Esophagus muscularis mucosa (tissue), 4 donors: ENCODE results near the gene SLC2A3. TPM values are rescaled to one million over a fixed set of nuclear protein-coding genes. Genes with fewer than 3 reads are reported as not detected.

Experiments
- DNase-seq: peaks from one replicate; pipeline ENCODE4 v3.0.0-alpha.2; 2017; ENCODE audit errors: extremely low spot score
- H3K27ac ChIP-seq, 4 donors: fragments of 200-600 bp; sonication (generic); replicated peaks in 1 of 4; 1 replicate in 3 of 4; 2 replicates in 1 of 4; pipeline ENCODE4 v1.5.1; 2016 to 2019; ENCODE audit warnings: mild to moderate bottlenecking in 1 of 4
- H3K27me3 ChIP-seq, 4 donors: fragments of 200-600 bp; sonication (generic); one replicate each; pipeline versions ENCODE4 v1.5.1 to v1.6.0; 2016 to 2019
- H3K36me3 ChIP-seq, 4 donors: fragments of 200-600 bp; sonication (generic); one replicate each; pipeline ENCODE4 v1.5.1; 2016 to 2019
- H3K4me1 ChIP-seq, 4 donors: fragments of 200-600 bp; sonication (generic); one replicate each; pipeline ENCODE4 v1.5.1; 2016 to 2019
- H3K4me3 ChIP-seq, 4 donors: fragments of 200-600 bp; sonication (generic); 1 replicate in 2 of 4; 2 replicates in 2 of 4; pipeline ENCODE4 v1.5.1; 2016 to 2019; ENCODE audit warnings: mild to moderate bottlenecking in 4 of 4, moderate library complexity in 1 of 4
- H3K9me3 ChIP-seq, 4 donors: fragments of 200-600 bp; sonication (generic); 1 replicate in 3 of 4; 2 replicates in 1 of 4; pipeline ENCODE4 v1.5.1; 2016 to 2019
- EP300 ChIP-seq: sonication (generic); formaldehyde crosslinking; IDR thresholded peaks from one replicate; pipeline ENCODE4 v1.6.1; 2017; ENCODE audit warnings: antibody characterized with exemption
- POLR2A ChIP-seq: fragments of 450-650 bp; IDR thresholded peaks from one replicate; pipeline ENCODE4 v1.6.1; 2017; ENCODE audit warnings: antibody characterized with exemption, moderate library complexity, mild to moderate bottlenecking, low read depth
- POLR2AphosphoS5 ChIP-seq, 2 donors: sonication (generic); formaldehyde crosslinking; IDR thresholded peaks; one replicate each; pipeline ENCODE4 v1.6.1; 2017; ENCODE audit warnings: antibody characterized with exemption in 2 of 2
- WGBS: methylation state at CpG from one replicate; pipeline ENCODE4 v1.1.5; 2018; 5-methylcytosine and 5-hydroxymethylcytosine counted together
- intact Hi-C: fragments of 100-400 bp; cut with DNase I; formaldehyde crosslinking; loops from one replicate; pipeline ENCODE4 v1.15.1; 2023
- small RNA-seq, 3 donors: library from RNA; depleted of rRNA; stranded (forward); fragments of <200 nt; gene quantifications; one replicate each; pipeline ENCODE3, GENCODE V24; 2016
- total RNA-seq, 4 donors: library from RNA; depleted of rRNA; stranded (reverse); fragments of >200 nt; gene quantifications; one replicate each; pipeline versions ENCODE4 v1.1.0 to v1.2.1, GENCODE V29; 2016
- TF ChIP-seq, protein P1 (sequence below), 3 experiments: fragments of 200-600 bp in 2 of 3; fragments of 450-650 bp in 1 of 3; sonication (generic) in 2 of 3; IDR thresholded peaks; one replicate each; pipeline ENCODE4 v1.5.1; 2017 to 2019; ENCODE audit warnings: antibody characterized with exemption in 3 of 3, mild to moderate bottlenecking in 2 of 3, moderate library complexity in 1 of 3

SLC2A3 gene
- total RNA-seq, 4 donors from 2014 or later: 10.7 to 102 (median 13.5) TPM

GRCh38 chr12:7879246-7879645 is 56.7 kb downstream of the SLC2A3 start:
- Histone ChIP-seq H3K4me1 (no peaks in the 10 kb centered on the region), H3K36me3 (no peaks in the 10 kb centered on the region), H3K27me3 (no peaks in the 10 kb centered on the region), H3K27ac (no peak overlapping the region), H3K9me3 (no peaks in the 10 kb centered on the region), H3K4me3 (no peak overlapping the region)
- no peak for DNase-seq
- WGBS: 88% methylated on average over 3 of the region's 3 CpGs
- intact Hi-C loops: no loop called here
- TF ChIP-seq, protein P1, sequence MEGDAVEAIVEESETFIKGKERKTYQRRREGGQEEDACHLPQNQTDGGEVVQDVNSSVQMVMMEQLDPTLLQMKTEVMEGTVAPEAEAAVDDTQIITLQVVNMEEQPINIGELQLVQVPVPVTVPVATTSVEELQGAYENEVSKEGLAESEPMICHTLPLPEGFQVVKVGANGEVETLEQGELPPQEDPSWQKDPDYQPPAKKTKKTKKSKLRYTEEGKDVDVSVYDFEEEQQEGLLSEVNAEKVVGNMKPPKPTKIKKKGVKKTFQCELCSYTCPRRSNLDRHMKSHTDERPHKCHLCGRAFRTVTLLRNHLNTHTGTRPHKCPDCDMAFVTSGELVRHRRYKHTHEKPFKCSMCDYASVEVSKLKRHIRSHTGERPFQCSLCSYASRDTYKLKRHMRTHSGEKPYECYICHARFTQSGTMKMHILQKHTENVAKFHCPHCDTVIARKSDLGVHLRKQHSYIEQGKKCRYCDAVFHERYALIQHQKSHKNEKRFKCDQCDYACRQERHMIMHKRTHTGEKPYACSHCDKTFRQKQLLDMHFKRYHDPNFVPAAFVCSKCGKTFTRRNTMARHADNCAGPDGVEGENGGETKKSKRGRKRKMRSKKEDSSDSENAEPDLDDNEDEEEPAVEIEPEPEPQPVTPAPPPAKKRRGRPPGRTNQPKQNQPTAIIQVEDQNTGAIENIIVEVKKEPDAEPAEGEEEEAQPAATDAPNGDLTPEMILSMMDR (IDR thresholded peaks at IDR 0.05): no peak
- TF ChIP-seq POLR2A (no peak), EP300 (no peak), POLR2AphosphoS5 (IDR thresholded peaks at IDR 0.05) (no peak)

DNA sequence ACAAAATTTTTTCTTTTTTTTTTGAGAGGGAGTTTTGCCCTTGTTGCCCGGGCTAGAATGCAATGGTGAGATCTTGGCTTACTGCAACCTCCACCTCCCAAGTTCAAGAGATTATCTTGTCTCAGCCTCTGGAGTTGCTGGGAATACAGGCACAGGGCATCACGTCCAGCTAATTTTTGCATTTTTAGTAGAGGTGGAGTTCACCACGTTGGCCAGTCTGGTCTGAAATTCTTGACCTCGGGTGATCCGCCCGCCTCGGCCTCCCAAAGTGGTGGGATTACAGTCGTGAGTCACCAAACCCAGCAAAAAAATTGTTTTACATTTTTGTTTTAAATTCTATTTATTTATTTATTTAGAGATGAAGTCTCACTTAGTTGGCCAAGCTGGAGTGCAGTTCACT is 58.6 kb downstream of the SLC2A3 start:
- Histone ChIP-seq H3K27me3 (peaks cover 0 to 15% (median 4%) of the 10 kb centered on the region in 4 donors), H3K4me1 (peaks cover 5 to 9% (median 7%) of the 10 kb centered on the region in 4 donors), H3K36me3 (no peaks in the 10 kb centered on the region), H3K9me3 (no peaks in the 10 kb centered on the region), H3K27ac (no peak overlapping the region), H3K4me3 (no peak overlapping the region)
- no peak for DNase-seq
- intact Hi-C loops: no loop called here
- WGBS: 87% methylated on average over 8 of the region's 8 CpGs
- no peak for TF ChIP-seq POLR2AphosphoS5 (IDR thresholded peaks at IDR 0.05)
- TF ChIP-seq, protein P1 (IDR thresholded peaks at IDR 0.05): no peak
- TF ChIP-seq EP300: no peak
- TF ChIP-seq POLR2A: no peak

- no peaks in the 10 kb centered on the region for H3K36me3 ChIP-seq
- peaks cover 0 to 31% (median 5%) of the 10 kb centered on the region in 4 donors for H3K27me3 ChIP-seq
- WGBS: 12% methylated on average over 30 of the region's 65 CpGs
- no peak within 1 kb of the TSS for H3K27ac ChIP-seq
- no peaks in the 10 kb centered on the region for H3K9me3 ChIP-seq
- peak within 1 kb of the TSS; percentile 33 to 45 (median 34) for H3K4me3 ChIP-seq
- intact Hi-C loops: no loop called here
- TF ChIP-seq EP300: no peak
- no peak for TF ChIP-seq POLR2AphosphoS5 (IDR thresholded peaks at IDR 0.05)
- TF ChIP-seq, protein P1 (IDR thresholded peaks at IDR 0.05): no peak
- TF ChIP-seq POLR2A: no peak
- DNase-seq: no peak
- H3K4me1 ChIP-seq: peaks cover 5 to 10% (median 8%) of the 10 kb centered on the region in 4 donors
Observed at GRCh38 chr12:7872566-7873319, 63.2 kb downstream of the SLC2A3 start, which contains the start of gene SLC2A14. Gene SLC2A14 (minus strand): TSS chr12:7872915. CDS start chr12:7869880, 3,035 bp downstream.

DNA sequence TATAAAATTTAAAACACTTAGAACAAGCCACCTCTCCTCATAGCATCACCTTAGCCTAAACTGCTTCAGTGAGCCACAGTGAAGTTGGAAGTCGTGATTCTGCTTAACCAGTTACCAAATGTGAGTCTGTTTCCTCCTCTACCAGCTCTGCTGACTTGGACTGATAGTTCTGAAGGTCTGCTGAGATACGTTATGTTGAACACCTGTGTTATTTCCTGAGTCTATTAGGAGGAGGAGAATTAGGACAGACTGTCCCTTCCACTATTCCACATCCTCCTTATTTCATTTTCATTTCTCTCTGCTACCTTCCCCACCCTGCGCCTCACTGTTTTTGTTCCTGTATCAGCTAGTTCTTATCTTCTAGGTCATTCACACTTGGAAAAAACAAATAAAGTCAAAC is 65.7 kb downstream of the SLC2A3 start:
- 87% methylated on average over 3 of the region's 3 CpGs for WGBS
- intact Hi-C loops: no loop called here
- no peaks in the 10 kb centered on the region for H3K36me3 ChIP-seq
- no peak overlapping the region for H3K27ac ChIP-seq
- TF ChIP-seq, protein P1 (IDR thresholded peaks at IDR 0.05): no peak
- no peak for TF ChIP-seq POLR2A
- no peak for TF ChIP-seq EP300
- no peak for TF ChIP-seq POLR2AphosphoS5 (IDR thresholded peaks at IDR 0.05)
- H3K4me1 ChIP-seq: peaks cover 5 to 10% (median 8%) of the 10 kb centered on the region in 4 donors
- peaks cover 0 to 31% (median 5%) of the 10 kb centered on the region in 4 donors for H3K27me3 ChIP-seq
- no peaks in the 10 kb centered on the region for H3K9me3 ChIP-seq
- DNase-seq: no peak
- H3K4me3 ChIP-seq: no peak overlapping the region

Small RNA genes lying within 50 kb of the gene (small RNA-seq; reads per million reads assigned to genes)
- 0 reads per million in 3 donors for gene RF00019

Other genes with a start within 250 kb of the SLC2A3 start
- under 1 TPM in 2 of 4 donors, not detected in 2; 0.26 to 0.40 TPM for gene GDF3, start 240.4 kb downstream of the SLC2A3 start, total RNA-seq
- gene DPPA3, start 224.8 kb downstream of the SLC2A3 start, total RNA-seq: not detected
- gene CLEC4C, start 188.8 kb downstream of the SLC2A3 start, total RNA-seq: not detected
- gene NANOGNB, start 171.0 kb downstream of the SLC2A3 start, total RNA-seq: not detected
- gene NANOG, start 146.8 kb downstream of the SLC2A3 start, total RNA-seq: not detected
- 1 to 10 TPM in 1 of 4 donors, under 1 TPM in 2, not detected in 1; 0.29 to 3.1 (median 0.39) TPM for gene SLC2A14, start 63.3 kb downstream of the SLC2A3 start, total RNA-seq
- 10 to 100 TPM; 17.4 to 29.0 (median 23.9) TPM for gene FOXJ2, start 96.5 kb upstream of the SLC2A3 start, total RNA-seq
- 10 to 100 TPM in 1 of 4 donors, 1 to 10 TPM in 3; 4.9 to 18.7 (median 9.0) TPM for gene C3AR1, start 130.2 kb upstream of the SLC2A3 start, total RNA-seq
- 10 to 100 TPM; 17.9 to 29.2 (median 23.0) TPM for gene NECAP1, start 146.1 kb upstream of the SLC2A3 start, total RNA-seq
- gene CLEC4A, start 187.4 kb upstream of the SLC2A3 start, total RNA-seq: 1 to 10 TPM in 2 of 4 donors, under 1 TPM in 2; 0.40 to 2.2 (median 0.91) TPM
- not detected for gene ZNF705A, start 220.8 kb upstream of the SLC2A3 start, total RNA-seq